BLaER1 (cell line): Measurements from ENCODE around the gene TFF2.

ENCODE experiments used
- H3K27ac ChIP-seq: shearing (Covaris generic); formaldehyde crosslinking; 2 replicates; pipeline ENCODE4 v1.8.1; 2022
- H3K27me3 ChIP-seq: shearing (Covaris generic); formaldehyde crosslinking; 2 replicates; pipeline ENCODE4 v1.8.1; 2022
- H3K36me3 ChIP-seq: shearing (Covaris generic); formaldehyde crosslinking; 2 replicates; pipeline ENCODE4 v1.8.1; 2022
- H3K4me1 ChIP-seq: shearing (Covaris generic); formaldehyde crosslinking; 2 replicates; pipeline ENCODE4 v1.8.1; 2022
- H3K4me2 ChIP-seq: shearing (Covaris generic); formaldehyde crosslinking; 2 replicates; pipeline ENCODE4 v1.8.1; 2022
- H3K4me3 ChIP-seq: shearing (Covaris generic); formaldehyde crosslinking; 2 replicates; pipeline ENCODE4 v1.8.1; 2022
- H3K9ac ChIP-seq: shearing (Covaris generic); formaldehyde crosslinking; 2 replicates; pipeline ENCODE4 v1.8.1; 2022
- H3K9me3 ChIP-seq: shearing (Covaris generic); formaldehyde crosslinking; 2 replicates; pipeline ENCODE4 v1.8.1; 2022
- H4K20me1 ChIP-seq: shearing (Covaris generic); formaldehyde crosslinking; 2 replicates; pipeline ENCODE4 v1.8.1; 2022
- Cebpa-rat ChIP-seq: shearing (Covaris generic); IDR thresholded peaks from 2 replicates; pipeline ENCODE4 v1.8.1; 2022

Gene TFF2

DNA sequence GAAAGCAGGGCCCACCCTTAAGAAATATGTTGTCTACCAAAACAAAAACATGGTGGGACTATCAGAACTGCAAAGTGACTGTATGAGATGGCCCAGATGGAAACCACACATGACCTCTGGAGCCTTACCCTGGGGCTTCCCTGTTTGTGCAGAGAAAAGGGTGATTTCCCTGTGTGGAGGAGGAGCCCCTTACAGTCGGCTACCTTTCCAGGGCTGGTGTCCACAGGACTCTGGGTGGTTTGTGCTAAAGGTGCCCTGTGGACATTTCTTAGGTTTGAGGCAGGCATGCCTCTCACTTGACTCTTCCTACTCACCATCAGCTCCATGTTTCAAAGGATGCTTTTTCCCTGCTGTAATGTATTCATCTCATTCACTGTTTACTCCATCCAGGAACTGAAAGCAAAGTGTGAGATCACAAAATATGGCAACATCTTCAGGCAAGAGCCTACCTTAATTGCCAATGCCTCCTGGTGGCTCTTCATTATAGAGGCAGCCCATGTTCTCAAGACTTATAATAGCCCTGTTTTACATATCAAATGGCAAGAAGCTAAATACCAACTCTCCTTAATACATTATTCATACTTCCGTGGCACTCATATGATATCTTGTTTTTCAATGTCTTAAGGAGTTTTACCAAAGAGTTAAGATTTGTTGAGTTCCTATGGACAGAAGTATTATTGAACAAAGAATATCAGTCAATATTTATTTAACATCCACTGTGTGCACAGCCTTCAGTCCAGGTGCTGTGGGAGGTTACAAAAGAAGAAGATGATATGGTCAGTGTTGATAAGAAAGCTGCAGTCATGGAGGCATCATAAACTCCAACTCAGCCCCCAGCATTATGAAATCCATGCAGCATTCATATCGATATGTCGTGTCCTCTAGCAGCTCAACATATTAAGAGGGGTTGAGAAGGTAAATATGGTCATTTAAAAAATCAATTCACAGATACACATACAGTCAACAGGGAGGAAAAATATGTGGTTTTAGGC is 20.1 kb downstream of the TFF2 start:
- H3K27me3 ChIP-seq: no peaks in the 10 kb centered on the region
- no peak overlapping the region for H3K27ac ChIP-seq
- no peak overlapping the region for H3K9ac ChIP-seq
- H3K4me1 ChIP-seq: no peaks in the 10 kb centered on the region
- peaks cover 13% of the 10 kb centered on the region for H3K9me3 ChIP-seq
- no peaks in the 10 kb centered on the region for H3K36me3 ChIP-seq
- H3K4me2 ChIP-seq: no peak overlapping the region
- H3K4me3 ChIP-seq: no peak overlapping the region
- no peaks in the 10 kb centered on the region for H4K20me1 ChIP-seq
- no peak for TF ChIP-seq Cebpa-rat

DNA sequence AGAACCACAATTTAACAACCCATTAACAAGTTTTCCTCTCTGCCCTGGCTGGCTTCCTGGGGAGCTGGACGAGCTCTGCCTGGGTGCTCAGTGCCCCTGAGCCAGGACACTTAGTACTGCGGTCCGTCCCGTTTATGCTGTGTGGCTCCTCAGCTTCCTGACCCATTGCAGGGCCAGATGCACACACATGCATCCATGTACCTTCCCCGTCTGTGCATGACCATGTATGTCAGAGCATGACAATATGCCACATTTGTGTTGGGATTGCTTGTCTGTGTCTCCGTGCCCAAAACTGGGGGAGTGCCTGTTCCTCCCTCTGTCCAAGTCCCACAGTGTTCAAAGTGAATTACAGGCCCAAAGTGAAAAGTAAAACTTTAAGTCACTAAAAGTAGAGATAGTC is 25.9 kb downstream of the TFF2 start:
- Histone ChIP-seq H3K36me3 (no peaks in the 10 kb centered on the region), H3K27me3 (no peaks in the 10 kb centered on the region), H3K4me3 (no peak overlapping the region), H3K27ac (no peak overlapping the region), H3K9ac (no peak overlapping the region), H4K20me1 (no peaks in the 10 kb centered on the region), H3K4me1 (peaks cover 11% of the 10 kb centered on the region), H3K4me2 (no peak overlapping the region), H3K9me3 (peaks cover 9% of the 10 kb centered on the region; the same call in 1 of the 2 replicates)
- no peak for TF ChIP-seq Cebpa-rat

DNA sequence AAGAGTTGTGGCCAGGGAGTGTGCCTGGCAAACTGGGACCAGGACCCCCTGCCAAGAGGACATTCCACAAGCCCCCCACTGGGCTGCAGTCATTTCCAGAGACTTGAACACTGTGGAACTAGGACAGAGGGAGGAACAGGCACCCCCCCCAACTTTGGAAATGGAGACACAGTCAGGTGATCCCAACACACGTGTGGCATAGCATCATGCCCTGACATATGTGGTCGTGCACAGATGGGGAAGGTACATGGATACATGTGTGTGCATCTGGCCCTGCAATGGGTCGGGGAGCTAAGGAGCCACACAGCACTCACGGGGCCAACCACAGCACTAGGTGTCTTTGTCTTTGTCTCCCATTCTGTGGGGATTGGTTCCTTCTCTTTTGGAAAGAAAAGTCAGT is 28.9 kb downstream of the TFF2 start:
- H3K36me3 ChIP-seq: no peaks in the 10 kb centered on the region
- H3K4me1 ChIP-seq: peaks cover 41% of the 10 kb centered on the region
- TF ChIP-seq Cebpa-rat: no peak
- H4K20me1 ChIP-seq: no peaks in the 10 kb centered on the region
- no peaks in the 10 kb centered on the region for H3K27me3 ChIP-seq
- H3K9me3 ChIP-seq: peaks cover 9% of the 10 kb centered on the region; the same call in 1 of the 2 replicates
- H3K4me3 ChIP-seq: no peak overlapping the region
- H3K27ac ChIP-seq: no peak overlapping the region
- no peak overlapping the region for H3K9ac ChIP-seq
- no peak overlapping the region for H3K4me2 ChIP-seq

DNA sequence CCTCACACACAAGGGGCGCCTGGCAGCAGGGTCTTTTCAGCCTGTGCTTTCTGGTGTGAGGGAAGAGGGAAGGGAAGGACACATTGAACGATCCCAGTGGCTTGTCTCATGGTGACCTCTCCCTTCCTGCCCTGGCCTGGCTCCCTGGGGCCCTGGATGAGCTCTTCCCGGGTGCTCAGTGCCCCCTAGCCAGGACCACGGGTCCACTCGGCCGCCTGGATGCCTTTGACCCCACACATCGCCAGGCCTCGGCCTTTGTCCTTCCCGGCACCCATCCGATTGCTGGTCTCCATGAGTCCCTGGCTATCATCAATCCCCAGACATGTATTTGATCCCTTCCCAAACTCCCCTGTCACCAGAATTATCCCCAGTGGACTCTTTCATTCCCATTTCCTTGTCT is 29.6 kb downstream of the TFF2 start:
- Histone ChIP-seq H3K27me3 (no peaks in the 10 kb centered on the region), H3K27ac (peak overlapping the region; percentile 77; the same call in 1 of the 2 replicates), H3K4me1 (peaks cover 47% of the 10 kb centered on the region), H3K4me2 (no peak overlapping the region), H3K4me3 (no peak overlapping the region), H3K9me3 (peaks cover 9% of the 10 kb centered on the region; the same call in 1 of the 2 replicates), H3K36me3 (no peaks in the 10 kb centered on the region), H4K20me1 (no peaks in the 10 kb centered on the region), H3K9ac (no peak overlapping the region)
- TF ChIP-seq Cebpa-rat: no peak

DNA sequence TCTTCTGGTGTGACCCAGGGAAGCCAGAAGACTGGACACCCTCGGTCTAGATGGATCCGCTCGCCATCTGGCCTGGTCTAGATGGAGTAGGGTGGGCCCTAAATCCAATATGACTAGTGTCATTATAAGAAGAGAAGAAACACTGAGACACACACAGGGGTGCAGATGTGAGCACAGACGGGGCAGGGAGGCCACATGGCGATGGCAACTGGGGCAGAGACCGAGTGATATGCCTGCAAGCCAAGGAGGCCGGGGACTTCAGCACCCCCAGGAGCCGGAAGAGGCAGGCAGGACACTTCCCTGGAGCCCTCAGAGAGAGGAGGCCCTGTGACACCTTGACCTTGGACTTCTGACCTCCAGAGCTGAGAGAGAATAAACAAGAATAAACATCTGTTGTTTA is 30.0 kb downstream of the TFF2 start:
- no peak for TF ChIP-seq Cebpa-rat
- no peaks in the 10 kb centered on the region for H3K27me3 ChIP-seq
- H3K36me3 ChIP-seq: no peaks in the 10 kb centered on the region
- no peak overlapping the region for H3K9ac ChIP-seq
- peaks cover 9% of the 10 kb centered on the region; the same call in 1 of the 2 replicates for H3K9me3 ChIP-seq
- H3K4me1 ChIP-seq: peaks cover 51% of the 10 kb centered on the region
- H4K20me1 ChIP-seq: no peaks in the 10 kb centered on the region
- no peak overlapping the region for H3K4me2 ChIP-seq
- H3K4me3 ChIP-seq: no peak overlapping the region
- peak overlapping the region; percentile 77; the same call in 1 of the 2 replicates for H3K27ac ChIP-seq

DNA sequence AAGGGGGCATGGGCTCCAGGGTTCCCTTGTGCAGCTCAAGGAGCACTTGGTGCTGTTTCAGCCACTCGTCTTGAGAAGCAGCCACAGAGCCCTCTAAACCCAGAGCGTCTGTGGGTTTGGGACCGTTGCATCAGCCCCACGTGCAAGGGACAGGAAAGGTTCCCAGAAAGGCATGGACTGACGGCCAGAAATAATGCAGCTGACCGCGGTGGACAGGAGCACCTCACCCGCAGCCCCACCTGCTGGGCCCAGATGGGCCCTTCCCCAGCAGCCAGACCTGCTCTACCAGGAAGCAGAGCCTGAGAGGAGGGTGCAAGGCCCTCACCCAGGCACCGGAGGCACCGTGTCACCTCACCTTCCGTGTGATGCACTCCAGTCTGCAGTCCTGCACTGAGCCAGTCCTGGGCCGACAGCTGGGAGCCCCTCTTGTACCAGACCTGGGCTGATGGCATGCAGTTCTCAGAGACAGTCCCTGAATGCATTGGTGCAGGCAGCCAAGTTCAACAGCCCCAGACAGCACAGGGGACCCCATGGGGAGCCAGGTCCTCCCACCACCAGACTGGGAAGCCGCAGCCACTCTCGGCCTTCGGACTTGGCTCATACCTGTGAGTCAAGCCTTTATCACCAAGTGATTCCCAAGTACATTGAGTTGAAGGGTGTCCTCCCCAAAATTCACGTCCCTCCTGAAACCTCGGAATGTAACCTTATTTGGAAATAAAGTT is 30.8 kb downstream of the TFF2 start:
- Histone ChIP-seq H3K4me2 (peak overlapping the region; percentile 67), H3K4me3 (no peak overlapping the region), H3K9ac (peak overlapping the region; percentile 31; the same call in 1 of the 2 replicates), H3K27ac (peak overlapping the region; percentile 77), H3K27me3 (no peaks in the 10 kb centered on the region), H3K9me3 (peaks cover 3% of the 10 kb centered on the region; the same call in 1 of the 2 replicates), H4K20me1 (no peaks in the 10 kb centered on the region), H3K4me1 (peaks cover 59% of the 10 kb centered on the region), H3K36me3 (no peaks in the 10 kb centered on the region)
- TF ChIP-seq Cebpa-rat: no peak

DNA sequence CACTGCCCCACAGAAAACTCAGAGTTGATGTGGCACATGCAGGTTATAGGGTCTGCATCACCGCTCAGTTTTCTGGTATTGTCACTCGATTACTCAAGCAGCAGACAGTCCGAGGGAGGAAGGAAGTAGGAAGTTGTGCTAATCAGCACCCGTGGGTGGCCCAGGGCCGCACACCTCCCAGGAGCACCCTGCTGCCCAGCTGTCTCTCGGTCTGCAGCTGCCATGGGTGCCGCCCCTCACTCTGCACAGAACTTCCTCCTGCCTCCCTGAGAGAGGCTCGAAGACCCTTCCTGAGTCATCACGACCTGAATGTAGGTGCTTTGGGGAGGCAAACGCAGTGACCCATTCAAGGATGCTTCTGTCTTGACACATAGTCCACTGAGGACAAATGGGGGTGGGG is 31.4 kb downstream of the TFF2 start:
- Histone ChIP-seq H3K9me3 (no peaks in the 10 kb centered on the region), H3K36me3 (no peaks in the 10 kb centered on the region), H4K20me1 (no peaks in the 10 kb centered on the region), H3K4me1 (peaks cover 65% of the 10 kb centered on the region), H3K27me3 (no peaks in the 10 kb centered on the region), H3K27ac (peak overlapping the region; percentile 77), H3K4me2 (peak overlapping the region; percentile 67), H3K4me3 (no peak overlapping the region), H3K9ac (peak overlapping the region; percentile 31; the same call in 1 of the 2 replicates)
- no peak for TF ChIP-seq Cebpa-rat

DNA sequence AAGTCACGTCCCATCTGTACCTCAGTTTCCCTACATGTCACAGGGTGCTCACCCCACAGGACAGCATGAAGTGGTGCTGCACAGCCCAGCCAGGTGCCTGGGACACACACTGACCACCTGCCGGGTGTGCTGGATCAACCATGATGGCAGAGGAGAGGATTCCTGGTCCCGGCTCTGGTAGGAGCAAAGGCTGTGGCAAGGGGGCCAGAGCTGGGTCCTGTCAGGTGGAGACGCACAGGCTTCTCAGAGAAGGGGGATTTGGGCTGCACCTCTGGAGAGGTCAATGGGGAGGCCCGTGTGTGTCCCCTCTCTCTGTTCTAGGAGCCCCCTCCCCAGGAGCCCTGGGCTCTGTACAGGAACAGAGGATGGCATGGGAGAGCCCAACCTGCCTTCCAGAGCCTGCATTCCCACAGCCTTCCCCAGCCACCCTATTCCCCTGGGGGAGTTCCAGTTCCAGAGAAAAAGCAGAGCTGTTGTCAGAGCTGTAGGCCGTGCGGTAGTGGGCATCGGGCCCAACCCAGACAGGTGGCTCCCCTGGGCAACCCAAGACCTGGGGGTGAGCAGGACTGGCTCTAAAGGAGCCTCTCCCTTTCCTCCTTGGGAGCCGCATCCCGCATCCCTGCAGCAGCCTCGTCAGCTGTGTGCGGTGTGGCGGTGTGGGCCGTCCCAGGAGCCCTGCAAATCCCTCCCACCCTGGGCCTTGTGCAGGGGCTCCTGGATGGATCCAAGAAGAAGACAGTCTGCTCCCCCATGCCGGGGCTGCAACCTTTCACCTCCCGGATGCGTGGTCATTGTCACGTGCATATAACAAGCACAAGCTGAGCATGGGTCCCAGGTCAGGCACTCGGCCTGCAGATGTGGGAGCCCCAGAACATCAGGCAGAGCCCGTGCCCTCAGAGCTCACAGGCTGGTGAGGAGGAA is 32.7 kb downstream of the TFF2 start:
- Histone ChIP-seq H3K9ac (no peak overlapping the region), H3K27ac (peak overlapping the region; percentile 77; the same call in 1 of the 2 replicates), H3K27me3 (no peaks in the 10 kb centered on the region), H3K36me3 (no peaks in the 10 kb centered on the region), H3K9me3 (no peaks in the 10 kb centered on the region), H4K20me1 (no peaks in the 10 kb centered on the region), H3K4me3 (no peak overlapping the region), H3K4me2 (peak overlapping the region; percentile 67), H3K4me1 (peaks cover 78% of the 10 kb centered on the region)
- no peak for TF ChIP-seq Cebpa-rat

DNA sequence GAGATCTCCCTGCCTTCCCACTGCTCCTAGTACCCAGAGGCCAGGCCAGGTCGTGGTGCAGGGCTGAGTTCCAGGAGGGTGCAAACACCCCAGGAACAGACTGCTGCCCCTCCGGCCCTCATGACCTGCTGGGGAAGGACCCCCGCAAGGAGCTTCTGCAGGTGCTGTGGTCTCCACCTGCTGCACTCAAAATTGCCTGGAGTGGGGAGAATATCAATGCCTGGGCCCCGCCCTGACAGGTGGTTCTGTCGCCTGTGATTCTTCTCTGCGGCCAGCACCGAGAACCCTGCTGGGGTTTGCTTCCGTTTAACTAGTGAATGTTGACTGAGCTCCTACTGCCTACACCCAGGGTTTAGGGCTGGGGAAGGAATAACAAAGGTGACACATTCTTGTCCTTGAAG is 33.5 kb downstream of the TFF2 start:
- TF ChIP-seq Cebpa-rat: no peak
- Histone ChIP-seq H3K4me1 (peaks cover 85% of the 10 kb centered on the region), H3K9me3 (no peaks in the 10 kb centered on the region), H3K27ac (0 out of 2 replicates have a peak overlapping the region, but pooled peaks have one; percentile 39), H3K4me3 (no peak overlapping the region), H3K27me3 (no peaks in the 10 kb centered on the region), H3K4me2 (peak overlapping the region; percentile 67), H4K20me1 (no peaks in the 10 kb centered on the region), H3K9ac (no peak overlapping the region), H3K36me3 (no peaks in the 10 kb centered on the region)
